ENCODE data around the gene SYNE1. TPM values are rescaled to one million over a fixed set of nuclear protein-coding genes. Genes with fewer than 3 reads are reported as not detected.

SYNE1 gene
- total and polyA plus RNA-seq, 8 donors = 24.4 to 56.2 (median 49.2) TPM

DNA sequence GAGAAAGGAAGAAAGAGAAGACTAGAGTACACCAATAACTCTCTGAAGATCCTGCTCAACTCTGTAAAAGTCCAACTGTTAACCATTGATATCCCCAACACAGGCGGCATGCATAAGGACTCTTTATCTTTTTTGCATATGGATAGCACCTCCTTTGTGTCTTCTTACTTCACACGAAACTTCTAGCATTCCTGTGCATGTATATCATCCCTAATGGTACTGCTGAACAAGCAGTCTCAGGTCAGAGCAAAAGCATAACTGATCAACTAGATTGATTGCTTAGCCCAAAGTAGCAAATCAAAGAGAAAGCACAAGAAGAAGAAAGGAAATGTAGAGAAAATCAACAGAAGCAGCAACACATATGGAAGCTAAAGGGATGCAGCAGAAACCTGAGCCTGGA, 234.4 kb downstream of the SYNE1 start:
- intact Hi-C loops (cut with DNase I) = no loop called here
- Histone ChIP-seq H3K9me3 (no peaks in the 10 kb centered on the region), H3K27me3 (no peaks in the 10 kb centered on the region), H3K4me1 (no peaks in the 10 kb centered on the region), H3K4me3 (no peak overlapping the region), H3K27ac (no peak overlapping the region), H3K36me3 (no peaks in the 10 kb centered on the region)
- TF ChIP-seq, protein P1, sequence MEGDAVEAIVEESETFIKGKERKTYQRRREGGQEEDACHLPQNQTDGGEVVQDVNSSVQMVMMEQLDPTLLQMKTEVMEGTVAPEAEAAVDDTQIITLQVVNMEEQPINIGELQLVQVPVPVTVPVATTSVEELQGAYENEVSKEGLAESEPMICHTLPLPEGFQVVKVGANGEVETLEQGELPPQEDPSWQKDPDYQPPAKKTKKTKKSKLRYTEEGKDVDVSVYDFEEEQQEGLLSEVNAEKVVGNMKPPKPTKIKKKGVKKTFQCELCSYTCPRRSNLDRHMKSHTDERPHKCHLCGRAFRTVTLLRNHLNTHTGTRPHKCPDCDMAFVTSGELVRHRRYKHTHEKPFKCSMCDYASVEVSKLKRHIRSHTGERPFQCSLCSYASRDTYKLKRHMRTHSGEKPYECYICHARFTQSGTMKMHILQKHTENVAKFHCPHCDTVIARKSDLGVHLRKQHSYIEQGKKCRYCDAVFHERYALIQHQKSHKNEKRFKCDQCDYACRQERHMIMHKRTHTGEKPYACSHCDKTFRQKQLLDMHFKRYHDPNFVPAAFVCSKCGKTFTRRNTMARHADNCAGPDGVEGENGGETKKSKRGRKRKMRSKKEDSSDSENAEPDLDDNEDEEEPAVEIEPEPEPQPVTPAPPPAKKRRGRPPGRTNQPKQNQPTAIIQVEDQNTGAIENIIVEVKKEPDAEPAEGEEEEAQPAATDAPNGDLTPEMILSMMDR (IDR thresholded peaks at IDR 0.05) = no peak
- 70 to 83% methylated on average over 2 of the region's 2 CpGs for WGBS, 2 donors
- FAIRE-seq (no peak), DNase-seq (no peak), ATAC-seq (no peak)

DNA sequence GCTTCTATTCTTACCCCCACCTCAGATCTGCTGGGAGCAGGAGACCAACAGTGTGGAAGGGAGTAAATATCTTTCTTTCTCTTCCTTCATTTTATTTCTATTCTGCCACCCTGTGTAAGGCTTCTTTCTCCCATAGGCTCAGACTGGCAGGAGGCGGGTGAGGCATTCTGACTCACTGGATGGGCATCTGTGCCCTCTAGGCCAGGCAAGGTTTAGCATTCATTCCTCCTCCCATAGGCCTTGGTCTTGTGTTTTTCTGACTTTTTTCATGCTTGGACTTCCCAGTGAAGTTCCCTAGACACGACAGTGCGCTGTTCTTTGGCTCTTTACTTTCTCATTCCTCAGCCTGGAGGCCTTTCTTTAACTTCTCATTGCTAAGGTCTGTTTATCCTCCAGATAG, 235.2 kb downstream of the SYNE1 start:
- peak in 2 of 4 donors; percentile 44 to 67 for ATAC-seq
- FAIRE-seq = no peak
- Histone ChIP-seq H3K27ac (no peak overlapping the region), H3K4me3 (no peak overlapping the region), H3K36me3 (no peaks in the 10 kb centered on the region), H3K9me3 (no peaks in the 10 kb centered on the region), H3K27me3 (no peaks in the 10 kb centered on the region), H3K4me1 (no peaks in the 10 kb centered on the region)
- TF ChIP-seq, protein P1 (IDR thresholded peaks at IDR 0.05) = no peak
- 83 to 93% methylated on average over 3 of the region's 3 CpGs for WGBS, 2 donors
- intact Hi-C loops (cut with DNase I) = no loop called here
- DNase-seq = no peak

DNA sequence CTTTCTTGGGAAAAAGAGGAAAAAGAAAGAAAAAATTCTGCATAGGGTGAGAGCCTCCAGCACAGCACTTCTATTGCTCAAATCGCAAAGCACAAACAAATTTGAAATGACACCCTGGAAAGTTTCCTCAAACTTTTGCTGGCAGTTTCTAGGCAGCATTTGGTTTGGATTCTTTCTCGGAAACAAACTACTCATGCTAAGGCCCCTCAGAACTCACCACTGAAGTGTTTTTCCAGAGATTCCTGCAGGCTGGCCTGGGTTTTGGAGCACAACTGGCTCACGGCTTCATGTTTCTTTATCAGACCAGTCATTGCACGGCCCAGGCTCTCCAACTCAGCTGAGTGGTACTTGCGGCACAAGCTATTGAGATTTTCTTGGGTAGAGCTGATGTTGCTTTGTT, 237.8 kb downstream of the SYNE1 start:
- peak in 1 of 4 donors; percentile 19 for ATAC-seq
- no peaks in the 10 kb centered on the region for H3K4me1 ChIP-seq
- H3K9me3 ChIP-seq = no peaks in the 10 kb centered on the region
- no peak overlapping the region for H3K27ac ChIP-seq
- DNase-seq = no peak
- H3K27me3 ChIP-seq = no peaks in the 10 kb centered on the region
- no peaks in the 10 kb centered on the region for H3K36me3 ChIP-seq
- TF ChIP-seq, protein P1 (IDR thresholded peaks at IDR 0.05) = no peak
- no peak for FAIRE-seq
- H3K4me3 ChIP-seq = no peak overlapping the region
- intact Hi-C loops (cut with DNase I) = no loop called here
- WGBS, 2 donors = 89 to 92% methylated on average over 5 of the region's 5 CpGs

DNA sequence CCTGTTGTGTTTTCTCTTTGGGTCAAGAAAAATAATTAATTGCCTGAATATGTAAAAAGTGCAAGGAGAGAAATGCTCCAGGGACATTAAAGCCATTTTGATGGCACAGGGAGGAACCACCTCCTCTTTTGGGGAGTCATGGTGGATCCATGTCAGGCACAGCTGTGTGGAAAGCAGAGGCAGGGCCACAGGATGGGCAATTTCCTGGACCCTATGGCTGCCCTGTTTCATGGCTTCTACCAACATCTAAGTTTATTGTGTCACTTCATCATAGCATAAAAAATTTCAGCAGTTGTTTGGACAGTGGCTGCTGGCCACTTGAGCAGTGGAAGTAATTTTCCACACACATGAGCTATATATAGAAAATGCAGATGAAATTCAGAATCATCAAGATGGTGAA, 238.2 kb downstream of the SYNE1 start:
- intact Hi-C loops (cut with DNase I) = no loop called here
- no peaks in the 10 kb centered on the region for H3K4me1 ChIP-seq

DNA sequence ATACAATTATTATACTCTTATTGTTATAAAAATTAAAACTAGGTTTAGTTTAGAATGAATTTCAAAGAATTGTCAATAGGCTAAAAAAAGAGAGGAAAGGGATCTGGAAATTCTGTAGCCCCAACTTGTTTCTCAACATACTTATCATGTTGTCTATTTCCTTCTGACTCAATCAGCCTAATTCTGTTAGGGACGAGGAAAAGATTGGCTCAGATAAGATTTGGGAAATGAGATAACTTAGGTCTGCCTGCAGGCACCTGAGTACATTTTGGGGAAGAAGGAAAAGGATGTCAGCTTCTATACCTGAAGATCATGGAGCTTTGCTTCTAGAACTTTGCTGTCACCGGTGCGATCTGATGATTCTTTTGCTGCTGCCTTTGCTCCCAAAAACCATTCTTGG, 238.8 kb downstream of the SYNE1 start:
- FAIRE-seq = no peak
- no peak overlapping the region for H3K4me3 ChIP-seq
- no peaks in the 10 kb centered on the region for H3K9me3 ChIP-seq
- no peak for ATAC-seq
- no peak overlapping the region for H3K27ac ChIP-seq
- H3K4me1 ChIP-seq = no peaks in the 10 kb centered on the region
- intact Hi-C loops (cut with DNase I) = no loop called here
- H3K36me3 ChIP-seq = no peaks in the 10 kb centered on the region
- WGBS, 2 donors = 75 to 76% methylated on average over 3 of the region's 3 CpGs
- DNase-seq = no peak
- TF ChIP-seq, protein P1 (IDR thresholded peaks at IDR 0.05) = no peak
- no peaks in the 10 kb centered on the region for H3K27me3 ChIP-seq

More for the DNA sequence above, 238.2 kb downstream of the SYNE1 start:
- Histone ChIP-seq H3K27ac (no peak overlapping the region), H3K27me3 (no peaks in the 10 kb centered on the region), H3K4me3 (no peak overlapping the region), H3K36me3 (no peaks in the 10 kb centered on the region), H3K9me3 (no peaks in the 10 kb centered on the region)
- DNase-seq = no peak
- TF ChIP-seq, protein P1 (IDR thresholded peaks at IDR 0.05) = no peak
- no peak for FAIRE-seq
- ATAC-seq = no peak
